Liver (tissue), 9 donors: ENCODE measurements around the gene STK35. TPM values are rescaled to one million over a fixed set of nuclear protein-coding genes. Genes with fewer than 3 reads are reported as not detected.

ENCODE experiments used
- DNase-seq: peaks from one replicate; pipeline ENCODE4 v3.0.0-alpha.2; 2017; ENCODE audit warnings: low spot score
- H3K27ac ChIP-seq, 2 donors: one replicate each; pipeline ENCODE4 v1.7.0; 2013; ENCODE audit warnings: inconsistent platforms in 2 of 2, low read length in 2 of 2, control low read depth in 1 of 2, low read depth in 1 of 2, mild to moderate bottlenecking in 1 of 2
- H3K27me3 ChIP-seq, 4 donors: one replicate each; pipeline versions ENCODE4 v1.6.1 to v1.7.0; 2013; ENCODE audit warnings: low read length in 3 of 4, inconsistent platforms in 1 of 4, mild to moderate bottlenecking in 1 of 4, moderate library complexity in 1 of 4; ENCODE audit not compliant: control insufficient read depth in 4 of 4, insufficient read depth in 4 of 4
- H3K36me3 ChIP-seq, 4 donors: one replicate each; pipeline versions ENCODE4 v1.6.1 to v1.7.0; 2013; ENCODE audit warnings: low read length in 3 of 4, mild to moderate bottlenecking in 3 of 4, low read depth in 1 of 4, moderate library complexity in 1 of 4; ENCODE audit not compliant: control insufficient read depth in 4 of 4, insufficient read depth in 3 of 4
- H3K4me1 ChIP-seq, 4 donors: one replicate each; pipeline versions ENCODE4 v1.6.1 to v1.7.0; 2013; ENCODE audit warnings: low read length in 3 of 4, mild to moderate bottlenecking in 3 of 4, moderate library complexity in 1 of 4; ENCODE audit not compliant: control insufficient read depth in 4 of 4, insufficient read depth in 4 of 4
- H3K4me3 ChIP-seq, 3 donors: one replicate each; pipeline versions ENCODE4 v1.6.1 to v1.7.0; 2013; ENCODE audit warnings: low read length in 3 of 3, control low read depth in 1 of 3, low read depth in 1 of 3, mild to moderate bottlenecking in 1 of 3
- H3K9ac ChIP-seq, 2 donors: one replicate each; pipeline ENCODE4 v1.7.0; 2013; ENCODE audit warnings: low read length in 2 of 2, mild to moderate bottlenecking in 2 of 2, moderate library complexity in 2 of 2, control low read depth in 1 of 2, low read depth in 1 of 2
- H3K9me3 ChIP-seq, 4 donors: one replicate each; pipeline versions ENCODE4 v1.6.1 to v1.7.0; 2013; ENCODE audit warnings: low read length in 3 of 4; ENCODE audit not compliant: control insufficient read depth in 4 of 4
- EGR1 ChIP-seq, 2 donors: IDR thresholded peaks; 2 replicates each; pipeline ENCODE4 v1.6.1; 2016 to 2018; ENCODE audit warnings: antibody characterized with exemption in 2 of 2, low read depth in 2 of 2
- FOXA1 ChIP-seq: IDR thresholded peaks from 2 replicates; pipeline ENCODE4 v1.6.1; 2016; ENCODE audit warnings: antibody characterized with exemption
- FOXA2 ChIP-seq: IDR thresholded peaks from 2 replicates; pipeline ENCODE4 v1.6.1; 2016; ENCODE audit warnings: antibody characterized with exemption
- GABPA ChIP-seq, 2 donors: IDR thresholded peaks in 1 of 2; conservative IDR thresholded peaks in 1 of 2; 2 replicates each; pipeline ENCODE4 v1.6.1; 2016; ENCODE audit warnings: antibody characterized with exemption in 2 of 2, mild to moderate bottlenecking in 1 of 2, moderate library complexity in 1 of 2
- HNF4A ChIP-seq, 2 donors: conservative IDR thresholded peaks; 2 replicates each; pipeline ENCODE4 v1.6.1; 2016; ENCODE audit warnings: antibody characterized with exemption in 2 of 2, mild to moderate bottlenecking in 2 of 2
- HNF4G ChIP-seq: IDR thresholded peaks from 2 replicates; pipeline ENCODE4 v1.6.1; 2016; ENCODE audit warnings: antibody characterized with exemption
- JUND ChIP-seq, 2 donors: IDR thresholded peaks; 2 replicates each; pipeline ENCODE4 v1.6.1; 2016; ENCODE audit warnings: antibody characterized with exemption in 2 of 2
- NR2F2 ChIP-seq: IDR thresholded peaks from 2 replicates; pipeline ENCODE4 v1.6.1; 2016; ENCODE audit warnings: antibody characterized with exemption
- RAD21 ChIP-seq, 2 donors: IDR thresholded peaks; 2 replicates each; pipeline ENCODE4 v1.6.1; 2016; ENCODE audit warnings: antibody characterized with exemption in 2 of 2, mild to moderate bottlenecking in 2 of 2
- SP1 ChIP-seq: IDR thresholded peaks from 2 replicates; pipeline ENCODE4 v1.6.1; 2018; ENCODE audit warnings: antibody characterized with exemption, mild to moderate bottlenecking
- TAF1 ChIP-seq: conservative IDR thresholded peaks from 2 replicates; pipeline ENCODE4 v1.6.1; 2016; ENCODE audit warnings: antibody characterized with exemption, mild to moderate bottlenecking
- YY1 ChIP-seq: IDR thresholded peaks from 2 replicates; pipeline ENCODE4 v1.6.1; 2016; ENCODE audit warnings: antibody characterized with exemption, mild to moderate bottlenecking
- WGBS: extraction: QIAGEN DNeasy Blood & Tissue Kit; methylation state at CpG from one replicate; pipeline ENCODE4 v1.1.7; 2013; 5-methylcytosine and 5-hydroxymethylcytosine counted together
- polyA plus RNA-seq, 2 donors: library from polyadenylated mRNA; stranded (reverse) in 1 of 2; unstranded in 1 of 2; fragments of 200-250 nt in 1 of 2; fragments of >200 nt in 1 of 2; fragmentation: Nextera tagmentation in 1 of 2; extraction: Ambion mirVana in 1 of 2; gene quantifications; one replicate each; pipeline versions ENCODE4 v1.2.1 to v1.2.3, GENCODE V29; 2013 to 2015
- total RNA-seq, 2 donors: library from RNA; depleted of rRNA; stranded (reverse); fragments of >200 nt; gene quantifications; one replicate each; pipeline ENCODE4 v1.2.3, GENCODE V29; 2014
- TF ChIP-seq, protein P1 (sequence below): IDR thresholded peaks from 2 replicates; pipeline ENCODE4 v1.6.1; 2016; ENCODE audit warnings: antibody characterized with exemption
- TF ChIP-seq, protein P2 (sequence below): IDR thresholded peaks from 2 replicates; pipeline ENCODE4 v1.6.1; 2016; ENCODE audit warnings: antibody characterized with exemption
- TF ChIP-seq, protein P3 (sequence below): IDR thresholded peaks from 2 replicates; pipeline ENCODE4 v1.6.1; 2016; ENCODE audit warnings: antibody characterized with exemption, mild to moderate bottlenecking
- TF ChIP-seq, protein P4 (sequence below): IDR thresholded peaks from 2 replicates; pipeline ENCODE4 v1.6.1; 2016; ENCODE audit warnings: antibody characterized with exemption
- TF ChIP-seq, protein P5 (sequence below): fragments of 150-350 bp; IDR thresholded peaks from 2 replicates; pipeline ENCODE4 v1.5.1; 2017; ENCODE audit warnings: improper control_type of control experiment, low read depth, low read length; ENCODE audit not compliant: missing input control
- donor health status: healthy.
- donor health status: healthy.
- donor health status: healthy.
- donor health status: healthy.
- donor health status: healthy.

The STK35 gene
- total and polyA plus RNA-seq, 4 donors, result 2.5 to 18.5 (median 9.9) TPM

DNA sequence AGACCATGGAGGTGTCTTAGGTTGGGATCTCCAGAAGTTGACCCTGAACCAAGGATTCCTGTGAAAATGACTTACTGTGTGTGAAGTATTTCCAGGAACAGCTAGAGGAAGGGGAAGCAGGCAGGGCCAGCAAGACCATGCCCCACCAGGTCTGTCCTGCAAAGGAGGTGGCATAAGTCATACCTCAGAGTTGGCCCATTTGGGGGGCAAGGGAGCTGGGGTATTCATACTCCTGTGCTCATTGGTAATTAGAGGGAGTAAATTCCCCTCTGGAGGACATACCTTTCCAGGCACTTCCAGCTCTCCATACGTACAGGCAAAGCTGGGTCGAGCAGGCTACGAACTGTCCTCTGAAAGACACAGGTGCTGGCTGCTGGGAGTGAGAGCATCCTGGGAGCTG is 72.4 kb downstream of the STK35 start:
- Histone ChIP-seq H3K9me3 (no peaks in the 10 kb centered on the region), H3K27me3 (peaks cover 0 to 3% (median 0%) of the 10 kb centered on the region in 4 donors), H3K27ac (no peak overlapping the region), H3K36me3 (no peaks in the 10 kb centered on the region), H3K4me3 (no peak overlapping the region), H3K4me1 (peaks cover 0 to 3% (median 1%) of the 10 kb centered on the region in 4 donors), H3K9ac (no peak overlapping the region)
- TF ChIP-seq RAD21 (IDR thresholded peaks at IDR 0.05), result no peak
- no peak for TF ChIP-seq TAF1
- TF ChIP-seq FOXA1, result no peak
- TF ChIP-seq HNF4A (conservative IDR thresholded peaks at IDR 0.05), result no peak
- no peak for TF ChIP-seq YY1
- no peak for TF ChIP-seq GABPA (IDR thresholded peaks at IDR 0.05 in 1 of 2, conservative IDR thresholded peaks at IDR 0.05 in 1 of 2)
- TF ChIP-seq EGR1 (IDR thresholded peaks at IDR 0.05; ENCODE audit: low read depth in 2 of 2), result no peak
- TF ChIP-seq, protein P1, sequence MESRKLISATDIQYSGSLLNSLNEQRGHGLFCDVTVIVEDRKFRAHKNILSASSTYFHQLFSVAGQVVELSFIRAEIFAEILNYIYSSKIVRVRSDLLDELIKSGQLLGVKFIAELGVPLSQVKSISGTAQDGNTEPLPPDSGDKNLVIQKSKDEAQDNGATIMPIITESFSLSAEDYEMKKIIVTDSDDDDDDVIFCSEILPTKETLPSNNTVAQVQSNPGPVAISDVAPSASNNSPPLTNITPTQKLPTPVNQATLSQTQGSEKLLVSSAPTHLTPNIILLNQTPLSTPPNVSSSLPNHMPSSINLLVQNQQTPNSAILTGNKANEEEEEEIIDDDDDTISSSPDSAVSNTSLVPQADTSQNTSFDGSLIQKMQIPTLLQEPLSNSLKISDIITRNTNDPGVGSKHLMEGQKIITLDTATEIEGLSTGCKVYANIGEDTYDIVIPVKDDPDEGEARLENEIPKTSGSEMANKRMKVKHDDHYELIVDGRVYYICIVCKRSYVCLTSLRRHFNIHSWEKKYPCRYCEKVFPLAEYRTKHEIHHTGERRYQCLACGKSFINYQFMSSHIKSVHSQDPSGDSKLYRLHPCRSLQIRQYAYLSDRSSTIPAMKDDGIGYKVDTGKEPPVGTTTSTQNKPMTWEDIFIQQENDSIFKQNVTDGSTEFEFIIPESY, result no peak
- no peak for TF ChIP-seq FOXA2
- TF ChIP-seq SP1, result no peak
- TF ChIP-seq JUND (IDR thresholded peaks at IDR 0.05), result no peak
- TF ChIP-seq, protein P2, sequence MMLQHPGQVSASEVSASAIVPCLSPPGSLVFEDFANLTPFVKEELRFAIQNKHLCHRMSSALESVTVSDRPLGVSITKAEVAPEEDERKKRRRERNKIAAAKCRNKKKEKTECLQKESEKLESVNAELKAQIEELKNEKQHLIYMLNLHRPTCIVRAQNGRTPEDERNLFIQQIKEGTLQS, result no peak
- TF ChIP-seq, protein P3, sequence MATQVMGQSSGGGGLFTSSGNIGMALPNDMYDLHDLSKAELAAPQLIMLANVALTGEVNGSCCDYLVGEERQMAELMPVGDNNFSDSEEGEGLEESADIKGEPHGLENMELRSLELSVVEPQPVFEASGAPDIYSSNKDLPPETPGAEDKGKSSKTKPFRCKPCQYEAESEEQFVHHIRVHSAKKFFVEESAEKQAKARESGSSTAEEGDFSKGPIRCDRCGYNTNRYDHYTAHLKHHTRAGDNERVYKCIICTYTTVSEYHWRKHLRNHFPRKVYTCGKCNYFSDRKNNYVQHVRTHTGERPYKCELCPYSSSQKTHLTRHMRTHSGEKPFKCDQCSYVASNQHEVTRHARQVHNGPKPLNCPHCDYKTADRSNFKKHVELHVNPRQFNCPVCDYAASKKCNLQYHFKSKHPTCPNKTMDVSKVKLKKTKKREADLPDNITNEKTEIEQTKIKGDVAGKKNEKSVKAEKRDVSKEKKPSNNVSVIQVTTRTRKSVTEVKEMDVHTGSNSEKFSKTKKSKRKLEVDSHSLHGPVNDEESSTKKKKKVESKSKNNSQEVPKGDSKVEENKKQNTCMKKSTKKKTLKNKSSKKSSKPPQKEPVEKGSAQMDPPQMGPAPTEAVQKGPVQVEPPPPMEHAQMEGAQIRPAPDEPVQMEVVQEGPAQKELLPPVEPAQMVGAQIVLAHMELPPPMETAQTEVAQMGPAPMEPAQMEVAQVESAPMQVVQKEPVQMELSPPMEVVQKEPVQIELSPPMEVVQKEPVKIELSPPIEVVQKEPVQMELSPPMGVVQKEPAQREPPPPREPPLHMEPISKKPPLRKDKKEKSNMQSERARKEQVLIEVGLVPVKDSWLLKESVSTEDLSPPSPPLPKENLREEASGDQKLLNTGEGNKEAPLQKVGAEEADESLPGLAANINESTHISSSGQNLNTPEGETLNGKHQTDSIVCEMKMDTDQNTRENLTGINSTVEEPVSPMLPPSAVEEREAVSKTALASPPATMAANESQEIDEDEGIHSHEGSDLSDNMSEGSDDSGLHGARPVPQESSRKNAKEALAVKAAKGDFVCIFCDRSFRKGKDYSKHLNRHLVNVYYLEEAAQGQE, result no peak
- TF ChIP-seq, protein P4, sequence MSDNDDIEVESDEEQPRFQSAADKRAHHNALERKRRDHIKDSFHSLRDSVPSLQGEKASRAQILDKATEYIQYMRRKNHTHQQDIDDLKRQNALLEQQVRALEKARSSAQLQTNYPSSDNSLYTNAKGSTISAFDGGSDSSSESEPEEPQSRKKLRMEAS, result no peak
- TF ChIP-seq, protein P5, sequence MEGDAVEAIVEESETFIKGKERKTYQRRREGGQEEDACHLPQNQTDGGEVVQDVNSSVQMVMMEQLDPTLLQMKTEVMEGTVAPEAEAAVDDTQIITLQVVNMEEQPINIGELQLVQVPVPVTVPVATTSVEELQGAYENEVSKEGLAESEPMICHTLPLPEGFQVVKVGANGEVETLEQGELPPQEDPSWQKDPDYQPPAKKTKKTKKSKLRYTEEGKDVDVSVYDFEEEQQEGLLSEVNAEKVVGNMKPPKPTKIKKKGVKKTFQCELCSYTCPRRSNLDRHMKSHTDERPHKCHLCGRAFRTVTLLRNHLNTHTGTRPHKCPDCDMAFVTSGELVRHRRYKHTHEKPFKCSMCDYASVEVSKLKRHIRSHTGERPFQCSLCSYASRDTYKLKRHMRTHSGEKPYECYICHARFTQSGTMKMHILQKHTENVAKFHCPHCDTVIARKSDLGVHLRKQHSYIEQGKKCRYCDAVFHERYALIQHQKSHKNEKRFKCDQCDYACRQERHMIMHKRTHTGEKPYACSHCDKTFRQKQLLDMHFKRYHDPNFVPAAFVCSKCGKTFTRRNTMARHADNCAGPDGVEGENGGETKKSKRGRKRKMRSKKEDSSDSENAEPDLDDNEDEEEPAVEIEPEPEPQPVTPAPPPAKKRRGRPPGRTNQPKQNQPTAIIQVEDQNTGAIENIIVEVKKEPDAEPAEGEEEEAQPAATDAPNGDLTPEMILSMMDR, result no peak
- DNase-seq, result no peak
- 89% methylated on average over 3 of the region's 3 CpGs for WGBS

DNA sequence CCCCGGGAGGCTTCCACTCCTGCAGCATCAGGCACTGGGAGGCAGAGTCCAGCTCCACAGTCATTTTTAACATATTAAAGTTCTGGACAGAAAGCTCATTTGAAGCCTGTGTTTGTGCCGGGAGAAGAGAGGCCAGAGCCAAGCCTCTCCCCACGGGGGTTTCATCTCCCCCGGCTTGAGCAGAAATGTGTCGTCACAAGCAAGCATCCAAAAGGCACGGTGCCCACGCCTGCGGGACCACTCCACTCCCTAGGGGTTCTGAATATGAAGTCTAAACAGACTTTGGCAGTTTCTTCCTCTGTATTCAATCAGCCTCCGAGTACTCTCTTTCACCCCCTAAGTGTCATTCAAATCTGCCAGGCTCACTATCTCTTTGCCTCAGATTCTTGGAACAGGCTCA is 75.3 kb downstream of the STK35 start:
- H3K4me3 ChIP-seq, result no peak overlapping the region
- H3K27me3 ChIP-seq, result peaks cover 0 to 3% (median 0%) of the 10 kb centered on the region in 4 donors
- H3K9me3 ChIP-seq, result no peaks in the 10 kb centered on the region
- 84% methylated on average over 9 of the region's 9 CpGs for WGBS
- peaks cover 0 to 3% (median 1%) of the 10 kb centered on the region in 4 donors for H3K4me1 ChIP-seq
- H3K27ac ChIP-seq, result no peak overlapping the region
- H3K9ac ChIP-seq, result no peak overlapping the region
- H3K36me3 ChIP-seq, result no peaks in the 10 kb centered on the region
- no peak for DNase-seq
- TF ChIP-seq TAF1 (no peak), RAD21 (IDR thresholded peaks at IDR 0.05) (no peak), FOXA1 (no peak), FOXA2 (no peak), JUND (IDR thresholded peaks at IDR 0.05) (no peak), NR2F2 (no peak), HNF4A (conservative IDR thresholded peaks at IDR 0.05) (no peak), YY1 (no peak), EGR1 (IDR thresholded peaks at IDR 0.05; ENCODE audit: low read depth in 2 of 2) (no peak), SP1 (no peak), GABPA (IDR thresholded peaks at IDR 0.05 in 1 of 2, conservative IDR thresholded peaks at IDR 0.05 in 1 of 2) (no peak), HNF4G (no peak)
- TF ChIP-seq, protein P3, result no peak
- TF ChIP-seq, protein P5, result no peak
- TF ChIP-seq, protein P4, result no peak
